H1 (cell line): ENCODE measurements around the gene SLC6A17.

ENCODE experiments used
- CEBPB ChIP-seq: IDR thresholded peaks from 2 replicates; pipeline ENCODE4 v1.6.1; 2012; ENCODE audit warnings: low read depth, low read length
- JUND ChIP-seq: IDR thresholded peaks from 2 replicates; pipeline ENCODE4 v1.6.1; 2011; ENCODE audit warnings: mild to moderate bottlenecking, improper control_type of control experiment, low read length
- MAFK ChIP-seq: IDR thresholded peaks from 2 replicates; pipeline ENCODE4 v1.6.1; 2012; ENCODE audit warnings: low read depth, mild to moderate bottlenecking, improper control_type of control experiment, low read length
- POLR2A ChIP-seq, 2 experiments: IDR thresholded peaks; 1 replicate in 1 of 2; 2 replicates in 1 of 2; pipeline ENCODE4 v1.6.1; 2011; ENCODE audit warnings: low read depth in 2 of 2, low read length in 2 of 2, mild to moderate bottlenecking in 2 of 2; ENCODE audit errors: control extremely low read depth in 1 of 2
- SRF ChIP-seq: IDR thresholded peaks from 2 replicates; pipeline ENCODE4 v1.6.1; 2011; ENCODE audit warnings: mild to moderate bottlenecking, low read depth, low read length, moderate library complexity
- TAF1 ChIP-seq: IDR thresholded peaks from 2 replicates; pipeline ENCODE4 v1.6.1; 2011; ENCODE audit warnings: mild to moderate bottlenecking, low read depth, low read length
- YY1 ChIP-seq: IDR thresholded peaks from 2 replicates; pipeline ENCODE4 v1.6.1; 2011; ENCODE audit warnings: low read depth, mild to moderate bottlenecking, low read length
- TF ChIP-seq, protein P1 (sequence below), 3 experiments: IDR thresholded peaks; 1 replicate in 2 of 3; 2 replicates in 1 of 3; pipeline versions ENCODE4 v1.5.1 to v1.6.1; 2011; ENCODE audit warnings: low read length in 3 of 3, mild to moderate bottlenecking in 3 of 3, inconsistent platforms in 2 of 3, low read depth in 1 of 3, moderate library complexity in 1 of 3; ENCODE audit not compliant: insufficient read depth in 1 of 3; ENCODE audit errors: control extremely low read depth in 1 of 3

- no peak for TF ChIP-seq JUND
- no peak for TF ChIP-seq CEBPB
- TF ChIP-seq, protein P1, sequence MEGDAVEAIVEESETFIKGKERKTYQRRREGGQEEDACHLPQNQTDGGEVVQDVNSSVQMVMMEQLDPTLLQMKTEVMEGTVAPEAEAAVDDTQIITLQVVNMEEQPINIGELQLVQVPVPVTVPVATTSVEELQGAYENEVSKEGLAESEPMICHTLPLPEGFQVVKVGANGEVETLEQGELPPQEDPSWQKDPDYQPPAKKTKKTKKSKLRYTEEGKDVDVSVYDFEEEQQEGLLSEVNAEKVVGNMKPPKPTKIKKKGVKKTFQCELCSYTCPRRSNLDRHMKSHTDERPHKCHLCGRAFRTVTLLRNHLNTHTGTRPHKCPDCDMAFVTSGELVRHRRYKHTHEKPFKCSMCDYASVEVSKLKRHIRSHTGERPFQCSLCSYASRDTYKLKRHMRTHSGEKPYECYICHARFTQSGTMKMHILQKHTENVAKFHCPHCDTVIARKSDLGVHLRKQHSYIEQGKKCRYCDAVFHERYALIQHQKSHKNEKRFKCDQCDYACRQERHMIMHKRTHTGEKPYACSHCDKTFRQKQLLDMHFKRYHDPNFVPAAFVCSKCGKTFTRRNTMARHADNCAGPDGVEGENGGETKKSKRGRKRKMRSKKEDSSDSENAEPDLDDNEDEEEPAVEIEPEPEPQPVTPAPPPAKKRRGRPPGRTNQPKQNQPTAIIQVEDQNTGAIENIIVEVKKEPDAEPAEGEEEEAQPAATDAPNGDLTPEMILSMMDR (IDR thresholded peaks at IDR 0.05; ENCODE audit: control extremely low read depth in 1 of 3, insufficient read depth in 1 of 3, low read depth in 1 of 3, low read length in 3 of 3) = no peak
- no peak for TF ChIP-seq YY1
- no peak for TF ChIP-seq SRF
- TF ChIP-seq MAFK = no peak
- TF ChIP-seq POLR2A (IDR thresholded peaks at IDR 0.05; ENCODE audit: control extremely low read depth in 1 of 2, low read depth in 2 of 2, low read length in 2 of 2) = no peak
- no peak for TF ChIP-seq TAF1
Measured at GRCh38 chr1:110248746-110249145, 98.5 kb downstream of the SLC6A17 start.
